ENCODE data around the gene NINL. TPM values are rescaled to one million over a fixed set of nuclear protein-coding genes. Genes with fewer than 3 reads are reported as not detected.

The NINL gene
- total RNA-seq, 1 donor from 2014 or later = 5.0 TPM

GRCh38 chr20:25500880-25501351 is 84.4 kb downstream of the NINL start:
- TF ChIP-seq CTCF (IDR thresholded peaks at IDR 0.05; ENCODE audit: insufficient read depth, low read length, severe bottlenecking) = no peak
- H3K27me3 ChIP-seq (ENCODE audit: control insufficient read depth, insufficient read depth, low read length) = no peaks in the 10 kb centered on the region
- no peak for DNase-seq (ENCODE audit: low read depth)
- FAIRE-seq = no peak
- H3K4me3 ChIP-seq (ENCODE audit: low read depth, low read length) = no peak overlapping the region
- H3K36me3 ChIP-seq (ENCODE audit: control insufficient read depth, insufficient read depth, low read length) = no peaks in the 10 kb centered on the region

GRCh38 chr20:25499855-25500434 is 85.4 kb downstream of the NINL start:
- DNase-seq (ENCODE audit: low read depth) = no peak

GRCh38 chr20:25499031-25499430 is 86.3 kb downstream of the NINL start:
- Histone ChIP-seq H3K4me3 (ENCODE audit: low read depth, low read length) (no peak overlapping the region), H3K36me3 (ENCODE audit: control insufficient read depth, insufficient read depth, low read length) (no peaks in the 10 kb centered on the region), H3K27me3 (ENCODE audit: control insufficient read depth, insufficient read depth, low read length) (no peaks in the 10 kb centered on the region)
- TF ChIP-seq CTCF (IDR thresholded peaks at IDR 0.05; ENCODE audit: insufficient read depth, low read length, severe bottlenecking) = no peak
- DNase-seq (ENCODE audit: low read depth) (no peak), FAIRE-seq (no peak)

More at GRCh38 chr20:25499855-25500434, 85.4 kb downstream of the NINL start:
- H3K36me3 ChIP-seq (ENCODE audit: control insufficient read depth, insufficient read depth, low read length) = no peaks in the 10 kb centered on the region
- no peaks in the 10 kb centered on the region for H3K27me3 ChIP-seq (ENCODE audit: control insufficient read depth, insufficient read depth, low read length)
- H3K4me3 ChIP-seq (ENCODE audit: low read depth, low read length) = no peak overlapping the region
- FAIRE-seq = no peak
- no peak for TF ChIP-seq CTCF (IDR thresholded peaks at IDR 0.05; ENCODE audit: insufficient read depth, low read length, severe bottlenecking)

GRCh38 chr20:25498280-25498606 is 87.1 kb downstream of the NINL start:
- FAIRE-seq = no peak
- DNase-seq (ENCODE audit: low read depth) = no peak
- no peaks in the 10 kb centered on the region for H3K36me3 ChIP-seq (ENCODE audit: control insufficient read depth, insufficient read depth, low read length)
- no peak for TF ChIP-seq CTCF (IDR thresholded peaks at IDR 0.05; ENCODE audit: insufficient read depth, low read length, severe bottlenecking)
- no peak overlapping the region for H3K4me3 ChIP-seq (ENCODE audit: low read depth, low read length)
- H3K27me3 ChIP-seq (ENCODE audit: control insufficient read depth, insufficient read depth, low read length) = no peaks in the 10 kb centered on the region

GRCh38 chr20:25497586-25498279 is 87.6 kb downstream of the NINL start:
- H3K27me3 ChIP-seq (ENCODE audit: control insufficient read depth, insufficient read depth, low read length) = no peaks in the 10 kb centered on the region
- no peaks in the 10 kb centered on the region for H3K36me3 ChIP-seq (ENCODE audit: control insufficient read depth, insufficient read depth, low read length)
- FAIRE-seq = no peak
- H3K4me3 ChIP-seq (ENCODE audit: low read depth, low read length) = no peak overlapping the region
- no peak for TF ChIP-seq CTCF (IDR thresholded peaks at IDR 0.05; ENCODE audit: insufficient read depth, low read length, severe bottlenecking)
- no peak for DNase-seq (ENCODE audit: low read depth)

All from bronchial epithelial cell (primary cell).